Activated naive CD4-positive, alpha-beta T cell treated with anti-CD3 and anti-CD28 coated beads for 36 hours (primary cell): ENCODE measurements around the gene AHI1. TPM values are rescaled to one million over a fixed set of nuclear protein-coding genes. Genes with fewer than 3 reads are reported as not detected.
A peak's percentile ranks its signal among the peaks of the same experiment; 100 is the strongest.

Experiments used
- CTCF ChIA-PET: fragments of 350-600 bp; sonication (Branson Sonifier 250); formaldehyde crosslinking; loops from one replicate; lab custom pipeline; 2021; ENCODE audit warnings: antibody characterized with exemption; lab: Charles Lee
- DNase-seq: peaks from one replicate; pipeline ENCODE4 v3.0.0-alpha.2; 2020
- H3K27ac Mint-ChIP-seq: one replicate; pipeline ENCODE4 v1.8.0; 2021; ENCODE audit warnings: mild to moderate bottlenecking, mixed read lengths
- H3K27me3 Mint-ChIP-seq: one replicate; pipeline ENCODE4 v1.8.0; 2021; ENCODE audit warnings: low read depth, mixed read lengths
- H3K36me3 Mint-ChIP-seq: one replicate; pipeline ENCODE4 v1.8.0; 2021; ENCODE audit warnings: low read depth, mixed read lengths
- H3K4me1 Mint-ChIP-seq: one replicate; pipeline ENCODE4 v1.8.0; 2021; ENCODE audit warnings: low read depth, mixed read lengths
- H3K4me3 Mint-ChIP-seq: one replicate; pipeline ENCODE4 v1.8.0; 2021; ENCODE audit warnings: mild to moderate bottlenecking, moderate library complexity, mixed read lengths
- H3K9me3 Mint-ChIP-seq: one replicate; pipeline ENCODE4 v1.8.0; 2021; ENCODE audit warnings: mixed read lengths
- intact Hi-C: fragments of 100-400 bp; cut with micrococcal nuclease; formaldehyde crosslinking; loops from one replicate; pipeline ENCODE4 v1.15.1; 2023
- total RNA-seq, 2 experiments: library from RNA; stranded (reverse); gene quantifications; one replicate each; pipeline ENCODE4 v1.2.3, GENCODE V29; 2021

The AHI1 gene
- total RNA-seq, 2 experiments from 2014 or later: 17.8 to 18.8 TPM

- no peaks in the 10 kb centered on the region for H3K9me3 Mint-ChIP-seq
- intact Hi-C loops: no loop called here
- no peaks in the 10 kb centered on the region for H3K27me3 Mint-ChIP-seq
- H3K27ac Mint-ChIP-seq: no peak overlapping the region
- CTCF ChIA-PET: no interaction called here
- no peak for DNase-seq
- no peak overlapping the region for H3K4me3 Mint-ChIP-seq
- no peaks in the 10 kb centered on the region for H3K4me1 Mint-ChIP-seq
- no peaks in the 10 kb centered on the region for H3K36me3 Mint-ChIP-seq
Observed at GRCh38 chr6:135527116-135527959, 29.8 kb upstream of the AHI1 start.

GRCh38 chr6:135525594-135525993, 28.1 kb upstream of the AHI1 start:
- no peaks in the 10 kb centered on the region for H3K9me3 Mint-ChIP-seq
- CTCF ChIA-PET: no interaction called here
- no peak for DNase-seq
- H3K4me3 Mint-ChIP-seq: no peak overlapping the region
- H3K27ac Mint-ChIP-seq: no peak overlapping the region
- no peaks in the 10 kb centered on the region for H3K27me3 Mint-ChIP-seq
- H3K36me3 Mint-ChIP-seq: no peaks in the 10 kb centered on the region
- intact Hi-C loops: no loop called here
- H3K4me1 Mint-ChIP-seq: no peaks in the 10 kb centered on the region

GRCh38 chr6:135522965-135523692, 25.6 kb upstream of the AHI1 start:
- Mint-ChIP-seq H3K9me3 (no peaks in the 10 kb centered on the region), H3K4me1 (no peaks in the 10 kb centered on the region), H3K27me3 (no peaks in the 10 kb centered on the region), H3K27ac (no peak overlapping the region), H3K4me3 (no peak overlapping the region), H3K36me3 (no peaks in the 10 kb centered on the region)
- CTCF ChIA-PET: no interaction called here
- no peak for DNase-seq
- intact Hi-C loops: no loop called here

GRCh38 chr6:135521431-135521830, 23.9 kb upstream of the AHI1 start:
- Mint-ChIP-seq H3K36me3 (no peaks in the 10 kb centered on the region), H3K4me1 (no peaks in the 10 kb centered on the region), H3K27me3 (no peaks in the 10 kb centered on the region), H3K27ac (no peak overlapping the region), H3K4me3 (no peak overlapping the region), H3K9me3 (no peaks in the 10 kb centered on the region)
- intact Hi-C loops: no loop called here
- CTCF ChIA-PET: no interaction called here
- no peak for DNase-seq

- Mint-ChIP-seq H3K27me3 (no peaks in the 10 kb centered on the region), H3K36me3 (no peaks in the 10 kb centered on the region), H3K4me3 (no peak overlapping the region), H3K27ac (no peak overlapping the region), H3K9me3 (no peaks in the 10 kb centered on the region), H3K4me1 (no peaks in the 10 kb centered on the region)
- intact Hi-C loops: no loop called here
- CTCF ChIA-PET: no interaction called here
- no peak for DNase-seq
Observed at GRCh38 chr6:135520781-135521180, 23.2 kb upstream of the AHI1 start.

GRCh38 chr6:135519348-135519747, 21.8 kb upstream of the AHI1 start:
- no peak overlapping the region for H3K4me3 Mint-ChIP-seq
- no peaks in the 10 kb centered on the region for H3K9me3 Mint-ChIP-seq
- H3K27ac Mint-ChIP-seq: no peak overlapping the region
- H3K36me3 Mint-ChIP-seq: no peaks in the 10 kb centered on the region
- H3K27me3 Mint-ChIP-seq: no peaks in the 10 kb centered on the region
- intact Hi-C loops: no loop called here
- CTCF ChIA-PET: no interaction called here
- no peak for DNase-seq
- no peaks in the 10 kb centered on the region for H3K4me1 Mint-ChIP-seq

GRCh38 chr6:135517527-135517926, 20.0 kb upstream of the AHI1 start:
- Mint-ChIP-seq H3K4me3 (no peak overlapping the region), H3K27ac (no peak overlapping the region), H3K36me3 (no peaks in the 10 kb centered on the region), H3K27me3 (peaks cover 2% of the 10 kb centered on the region), H3K4me1 (no peaks in the 10 kb centered on the region), H3K9me3 (no peaks in the 10 kb centered on the region)
- CTCF ChIA-PET: interaction anchor here (0.6 kb wide), 2 partner anchors 65 to 477 kb away, joined by 3 to 8 read pairs; no protein-coding TSS in a partner anchor
- no peak for DNase-seq
- intact Hi-C loops: no loop called here

- Mint-ChIP-seq H3K36me3 (no peaks in the 10 kb centered on the region), H3K27me3 (peaks cover 6% of the 10 kb centered on the region), H3K4me3 (no peak overlapping the region), H3K9me3 (no peaks in the 10 kb centered on the region), H3K27ac (no peak overlapping the region), H3K4me1 (no peaks in the 10 kb centered on the region)
- DNase-seq: no peak
- intact Hi-C loops: no loop called here
- CTCF ChIA-PET: no interaction called here
Observed at GRCh38 chr6:135514706-135515105, 17.2 kb upstream of the AHI1 start.

- H3K4me1 Mint-ChIP-seq: peaks cover 2% of the 10 kb centered on the region
- no peak overlapping the region for H3K27ac Mint-ChIP-seq
- H3K36me3 Mint-ChIP-seq: no peaks in the 10 kb centered on the region
- no peak overlapping the region for H3K4me3 Mint-ChIP-seq
- no peaks in the 10 kb centered on the region for H3K9me3 Mint-ChIP-seq
- DNase-seq: peak; percentile 12
- intact Hi-C loops: loop anchor here (1.0 to 10.0 kb wide), 6 partner anchors 30 to 1038 kb away; no protein-coding TSS in a partner anchor
- CTCF ChIA-PET: interaction anchor here (0.6 to 1.8 kb wide), 6 partner anchors 8 to 720 kb away, joined by 3 to 10 read pairs (median 3); no protein-coding TSS in a partner anchor
- no peaks in the 10 kb centered on the region for H3K27me3 Mint-ChIP-seq
Observed at GRCh38 chr6:135506270-135506997, 8.9 kb upstream of the AHI1 start.

GRCh38 chr6:135505648-135506047, 8.1 kb upstream of the AHI1 start:
- Mint-ChIP-seq H3K27ac (no peak overlapping the region), H3K9me3 (no peaks in the 10 kb centered on the region), H3K4me3 (no peak overlapping the region), H3K27me3 (no peaks in the 10 kb centered on the region), H3K36me3 (no peaks in the 10 kb centered on the region), H3K4me1 (peaks cover 2% of the 10 kb centered on the region)
- CTCF ChIA-PET: interaction anchor here (0.6 to 1.8 kb wide), 2 partner anchors 280 to 721 kb away, joined by 3 to 10 read pairs; no protein-coding TSS in a partner anchor
- DNase-seq: no peak
- intact Hi-C loops: loop anchor here (1.0 to 10.0 kb wide), 6 partner anchors 31 to 1039 kb away; no protein-coding TSS in a partner anchor

- CTCF ChIA-PET: interaction anchor here (0.6 to 1.8 kb wide), 2 partner anchors 280 to 721 kb away, joined by 3 to 10 read pairs; no protein-coding TSS in a partner anchor
- intact Hi-C loops: loop anchor here (10.0 kb wide), 1 partner anchor 1040 kb away; no protein-coding TSS in a partner anchor
Observed at GRCh38 chr6:135505222-135505621, 7.7 kb upstream of the AHI1 start.

GRCh38 chr6:135504734-135505133, 7.2 kb upstream of the AHI1 start:
- Mint-ChIP-seq H3K9me3 (no peaks in the 10 kb centered on the region), H3K4me1 (peaks cover 2% of the 10 kb centered on the region), H3K36me3 (no peaks in the 10 kb centered on the region), H3K4me3 (no peak overlapping the region), H3K27me3 (no peaks in the 10 kb centered on the region), H3K27ac (no peak overlapping the region)
- CTCF ChIA-PET: no interaction called here
- DNase-seq: no peak
- intact Hi-C loops: loop anchor here (10.0 kb wide), 1 partner anchor 1040 kb away; no protein-coding TSS in a partner anchor

More at GRCh38 chr6:135505222-135505621, 7.7 kb upstream of the AHI1 start:
- Mint-ChIP-seq H3K9me3 (no peaks in the 10 kb centered on the region), H3K4me1 (peaks cover 2% of the 10 kb centered on the region), H3K27ac (no peak overlapping the region), H3K36me3 (no peaks in the 10 kb centered on the region), H3K4me3 (no peak overlapping the region), H3K27me3 (no peaks in the 10 kb centered on the region)
- DNase-seq: no peak
